HG03439 (cell line): Measurements from ENCODE around the gene REC114.
"Not testable (repeated sequence)": the region's sequence is repeated elsewhere in the genome, so short reads cannot be mapped to it uniquely, and the experiment has no call there.

Experiments
- ATAC-seq: cut with Tn5 transposase; IDR thresholded peaks from one replicate; pipeline ENCODE4 v1.9.1; 2021; ENCODE audit warnings: mild to moderate bottlenecking, moderate library complexity; ENCODE audit not compliant: unreplicated experiment

REC114 gene

DNA sequence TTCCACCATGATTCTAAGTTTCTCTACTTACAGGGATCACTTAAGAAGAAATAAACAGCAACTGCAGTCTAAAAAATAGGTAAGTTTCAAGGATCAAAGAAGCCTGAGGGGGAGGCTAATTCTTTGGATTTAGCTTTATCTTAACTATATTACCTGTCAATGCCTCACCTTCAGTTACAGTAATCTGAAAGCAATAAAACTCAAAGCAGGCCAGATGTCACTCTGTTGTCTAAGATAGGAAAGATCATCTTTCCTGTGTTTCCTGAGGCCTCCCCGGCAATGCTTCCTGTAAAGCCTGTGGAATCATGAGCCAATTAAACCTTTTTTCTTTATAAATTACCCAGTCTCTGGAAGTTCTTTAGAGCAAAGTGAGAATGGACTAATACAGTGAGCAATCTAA, 130.1 kb downstream of the REC114 start:
- no peak for ATAC-seq

DNA sequence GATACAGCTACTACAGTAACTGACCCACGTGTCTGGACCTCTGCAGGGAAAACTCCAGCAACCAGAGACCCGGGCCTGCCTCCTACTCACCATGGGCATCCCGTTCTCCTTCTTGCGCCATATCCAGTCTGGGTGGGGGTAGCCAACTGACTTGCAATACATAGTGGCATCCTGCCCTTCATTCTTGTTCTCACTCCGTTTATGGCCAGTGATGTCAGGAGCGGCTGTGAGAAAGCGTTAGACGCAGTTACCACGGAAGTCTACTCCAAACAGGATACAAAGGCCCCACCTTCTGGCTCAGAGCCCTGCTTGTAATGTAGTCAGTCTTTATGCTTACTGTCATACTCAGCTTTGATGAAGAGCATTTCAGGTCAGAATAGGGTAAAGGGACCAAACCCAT, 130.6 kb downstream of the REC114 start:
- no peak for ATAC-seq

- no peak for ATAC-seq
These were observed 132.8 kb downstream of the REC114 start for GRCh38 chr15:73575636-73576247.

GRCh38 chr15:73577593-73577992, 134.6 kb downstream of the REC114 start:
- not testable (repeated sequence) for ATAC-seq

DNA sequence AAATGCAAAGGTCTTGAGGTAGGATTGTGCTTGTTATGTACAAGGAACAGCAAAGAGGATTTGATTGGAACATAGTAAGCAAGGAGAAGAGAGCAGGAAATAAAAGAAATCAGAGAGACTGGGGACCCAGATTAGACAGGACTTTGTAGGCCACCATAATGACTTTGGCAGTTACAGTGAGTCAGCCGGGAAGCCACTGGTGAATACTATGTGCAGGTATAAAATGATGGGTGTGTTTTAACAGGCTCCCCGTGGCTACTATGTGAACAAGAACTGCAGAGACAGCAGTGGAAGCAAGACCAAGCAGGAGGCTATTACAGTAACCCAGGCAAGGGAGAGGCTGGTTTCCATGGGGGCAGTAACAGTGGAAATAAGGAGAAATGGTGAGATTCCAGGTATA, 135.1 kb downstream of the REC114 start:
- ATAC-seq: no peak

DNA sequence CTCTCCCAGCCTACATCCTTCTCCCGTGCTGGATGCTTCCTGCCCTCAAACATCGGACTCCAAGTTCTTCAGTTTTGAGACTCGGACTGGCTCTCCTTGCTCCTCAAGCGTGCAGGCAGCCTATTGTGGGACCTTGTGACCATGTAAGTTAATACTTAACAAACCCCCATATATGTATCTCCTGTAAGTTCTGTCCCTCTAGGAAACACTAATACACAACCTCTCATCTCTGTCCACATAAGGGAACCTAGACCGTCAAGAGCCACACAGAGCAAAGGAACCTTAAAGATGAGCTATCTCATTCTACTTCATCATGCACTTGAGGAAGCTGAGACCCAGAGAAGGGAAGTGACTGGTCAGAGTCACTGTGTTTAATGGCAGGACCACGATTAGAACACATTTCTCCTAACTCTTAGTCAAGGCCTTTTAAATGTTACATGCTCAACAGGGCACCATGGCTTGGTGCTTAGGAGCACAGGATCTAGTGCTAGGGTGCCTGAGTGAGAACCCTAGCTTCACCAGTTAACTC, 140.0 kb downstream of the REC114 start:
- ATAC-seq: no peak

DNA sequence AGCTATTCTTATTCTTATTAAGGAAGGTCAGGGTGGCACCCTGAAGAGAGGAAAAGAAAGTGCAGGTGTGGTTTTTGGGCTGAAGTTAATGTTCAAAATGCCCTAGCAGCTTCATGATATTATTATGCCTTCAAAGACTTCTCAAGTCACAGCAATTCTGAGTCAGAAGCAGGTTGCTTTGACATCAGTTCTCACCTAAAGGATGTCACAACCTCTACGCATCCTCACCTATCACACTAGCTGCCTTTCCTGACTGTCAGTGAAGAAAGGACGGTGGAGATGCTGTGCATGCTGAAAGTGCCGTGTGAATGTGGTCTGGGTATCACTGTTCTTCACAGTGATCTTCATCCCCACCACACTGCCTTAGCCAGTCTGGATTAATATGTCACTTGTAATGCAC, 140.6 kb downstream of the REC114 start:
- ATAC-seq: no peak

GRCh38 chr15:73584699-73585420, 141.9 kb downstream of the REC114 start:
- no peak for ATAC-seq

DNA sequence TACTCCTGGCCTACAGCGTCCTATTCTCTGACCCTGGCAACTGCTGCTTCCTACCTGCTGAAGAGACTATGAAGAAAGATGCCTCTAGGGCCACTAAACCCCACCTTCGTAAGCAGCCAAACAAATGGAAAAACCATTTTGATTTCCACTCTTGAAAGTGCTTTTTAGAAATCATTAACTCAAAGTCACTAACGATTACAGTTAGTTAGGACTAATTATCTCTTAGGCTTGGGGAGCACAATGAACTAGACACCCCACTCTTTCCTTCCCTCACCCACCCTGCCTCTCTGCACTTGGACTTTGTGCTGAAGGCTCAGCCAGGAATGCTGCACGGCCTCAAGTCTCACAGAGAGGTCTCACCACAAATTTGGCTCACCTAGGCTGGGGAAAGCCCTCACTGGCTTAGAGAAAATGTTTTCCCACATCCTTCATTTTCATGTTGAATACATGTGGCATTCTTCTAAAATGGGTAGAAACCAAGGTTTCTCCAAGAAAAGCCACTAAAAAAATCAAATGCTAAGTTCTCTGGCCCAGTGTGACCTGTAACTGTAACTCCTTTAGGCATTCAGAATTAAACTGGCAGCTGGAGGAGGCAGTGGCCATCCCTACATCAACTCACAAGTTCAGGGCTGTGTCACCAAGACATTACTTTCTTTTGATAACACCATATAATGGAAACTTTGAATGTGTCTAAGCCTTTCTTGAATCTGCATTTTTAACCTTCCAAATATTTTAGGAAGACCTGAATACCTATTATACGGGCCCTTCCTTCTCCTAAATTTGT, 143.1 kb downstream of the REC114 start:
- ATAC-seq: no peak

DNA sequence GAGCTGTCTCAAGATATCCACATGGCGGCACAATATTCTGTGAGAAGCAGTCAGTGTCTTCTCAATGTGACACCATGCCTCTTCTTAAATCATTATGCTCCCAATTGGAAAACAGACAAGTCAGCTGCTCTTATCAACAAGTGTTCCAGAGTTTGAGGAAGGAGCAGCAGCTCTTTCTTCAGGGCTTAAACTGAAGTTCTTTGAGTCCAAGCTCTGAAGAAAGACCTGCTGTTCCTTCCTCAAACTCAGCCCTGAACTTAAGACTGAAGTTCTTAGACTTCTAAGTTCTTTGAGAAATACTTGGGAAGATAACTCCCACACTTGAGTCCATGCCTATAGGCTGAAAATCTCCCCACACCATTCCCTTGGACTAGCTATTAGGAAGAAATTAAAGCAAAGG, 146.8 kb downstream of the REC114 start:
- ATAC-seq: no peak

GRCh38 chr15:73590263-73590662, 147.3 kb downstream of the REC114 start:
- no peak for ATAC-seq

- ATAC-seq: no peak
These were observed 150.5 kb downstream of the REC114 start for GRCh38 chr15:73593304-73594074.

DNA sequence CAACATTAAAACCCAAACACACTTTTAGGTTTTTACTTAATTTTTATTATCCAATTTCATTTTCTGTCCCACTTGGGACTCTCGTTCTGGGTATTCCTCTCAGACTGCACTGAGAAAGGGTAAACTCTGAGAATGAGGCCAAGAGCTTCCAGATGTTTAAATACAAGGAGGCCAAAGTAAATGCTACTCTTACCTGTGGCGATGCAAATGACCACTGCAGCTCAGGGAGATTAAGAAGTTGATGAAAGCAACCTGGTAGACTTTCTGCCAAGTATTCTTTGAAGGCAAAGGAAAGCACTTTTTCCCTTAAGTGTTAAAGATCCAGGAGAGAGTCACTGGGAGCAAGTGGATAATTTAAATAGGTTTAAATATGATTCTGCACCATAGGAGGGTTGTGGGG, 151.1 kb downstream of the REC114 start:
- no peak for ATAC-seq

- ATAC-seq: no peak
These were observed 153.2 kb downstream of the REC114 start for GRCh38 chr15:73596174-73596573.

DNA sequence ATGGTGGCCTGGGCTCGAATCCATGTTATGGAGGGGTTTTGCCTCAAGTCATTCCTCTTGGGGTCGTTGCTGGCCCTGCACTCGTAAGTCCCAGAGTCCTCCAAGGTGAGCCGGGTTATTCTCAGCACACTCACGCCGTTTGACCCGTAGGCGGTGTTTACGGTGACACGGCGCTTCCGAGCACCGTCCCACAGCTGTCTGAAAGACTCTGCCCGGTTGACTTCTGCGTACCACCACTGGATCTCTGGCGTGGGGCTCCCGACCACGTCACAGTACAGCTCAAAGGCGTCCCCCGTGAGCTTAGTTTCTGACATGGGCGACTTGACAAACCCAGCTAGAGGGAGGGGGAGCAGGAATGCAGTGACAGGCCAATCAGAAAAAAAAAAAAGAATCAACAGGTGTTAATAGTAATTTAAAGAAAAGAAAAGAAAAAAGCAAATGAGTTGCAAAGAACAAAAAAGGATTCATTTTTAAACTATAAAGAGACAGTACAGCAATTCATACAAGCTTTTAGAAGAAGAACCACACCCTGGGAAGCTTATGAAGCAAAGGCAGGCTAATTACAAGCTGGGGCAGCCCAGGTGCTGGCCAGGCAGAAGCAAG, 154.2 kb downstream of the REC114 start:
- ATAC-seq: no peak

- ATAC-seq: no peak
These were observed 155.7 kb downstream of the REC114 start for GRCh38 chr15:73598530-73599160.

- ATAC-seq: no peak
These were observed 157.0 kb downstream of the REC114 start for GRCh38 chr15:73599934-73600333.

DNA sequence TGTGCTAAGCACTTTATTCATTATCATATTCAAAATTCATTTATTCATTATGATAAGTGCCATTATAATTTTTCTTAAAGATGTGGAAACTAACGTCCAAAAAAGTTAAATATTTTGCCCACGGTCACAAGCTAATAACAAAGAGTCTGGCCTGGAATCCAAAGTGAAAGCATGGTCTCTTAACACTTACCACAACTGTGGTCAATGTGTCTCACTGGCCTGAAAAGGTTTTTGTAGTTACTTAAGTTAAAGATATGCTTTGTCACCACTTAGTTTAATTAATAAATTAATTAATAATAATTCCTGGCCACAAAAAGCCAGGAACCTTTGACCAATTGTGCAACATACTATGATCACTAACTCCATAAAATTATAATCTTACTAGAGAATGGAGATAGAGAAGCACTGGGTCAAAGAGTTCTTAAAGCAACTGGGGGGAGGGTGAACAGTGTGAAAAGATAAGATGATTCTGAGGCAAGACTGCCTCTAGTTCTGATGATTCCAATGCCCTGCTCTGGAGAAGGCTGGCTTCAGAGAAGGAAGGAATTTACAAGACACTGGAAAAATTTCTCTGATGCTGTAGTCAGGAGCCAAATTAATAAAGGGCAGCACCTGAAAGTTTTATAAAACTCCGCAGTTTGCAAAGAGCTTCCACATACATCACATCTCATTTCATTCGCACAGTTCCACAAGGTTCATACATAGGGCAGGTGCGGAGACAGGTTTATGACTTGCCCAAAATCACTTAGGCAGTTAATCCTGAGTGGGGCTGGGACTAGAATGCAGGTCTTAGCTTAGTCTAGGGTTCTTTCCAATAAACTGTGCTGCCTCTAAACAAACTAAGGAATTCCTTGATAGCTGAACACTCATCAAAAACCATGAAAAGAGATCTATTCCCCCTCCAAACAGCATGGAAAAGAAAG, 157.7 kb downstream of the REC114 start:
- no peak for ATAC-seq
